NCI-H2227 (cell line): Measurements from ENCODE around the gene HIP1R.
A peak's percentile ranks its signal among the peaks of the same experiment; 100 is the strongest.
"Not testable (repeated sequence)": the region's sequence is repeated elsewhere in the genome, so short reads cannot be mapped to it uniquely, and the experiment has no call there.

ENCODE experiments used
- DNase-seq: peaks from one replicate; lab custom pipeline; 2025; ENCODE audit not compliant: unreplicated experiment; lab: John Stamatoyannopoulos, UW

Gene HIP1R

DNA sequence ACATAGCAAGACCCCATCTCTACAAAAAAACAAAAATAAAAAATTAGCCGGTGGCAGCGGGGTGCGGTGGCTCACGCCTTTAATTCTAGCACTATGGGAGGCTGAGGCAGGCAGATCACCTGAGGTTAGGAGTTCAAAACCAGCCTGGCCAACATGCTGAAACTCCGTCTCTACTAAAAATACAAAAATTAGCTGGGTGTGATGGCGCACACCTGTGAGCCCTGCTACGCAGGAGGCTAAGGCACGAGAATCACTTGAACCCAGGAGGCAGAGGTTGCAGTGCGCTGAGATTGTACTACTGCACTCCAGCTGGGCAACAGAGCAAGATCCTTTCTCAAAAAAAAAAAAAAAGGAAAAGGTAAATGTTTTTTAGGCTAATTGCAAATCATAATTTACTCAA is 57.5 kb downstream of the HIP1R start:
- DNase-seq = not testable (repeated sequence)

- no peak for DNase-seq
These were observed 58.2 kb downstream of the HIP1R start for GRCh38 chr12:122893208-122894153.

DNA sequence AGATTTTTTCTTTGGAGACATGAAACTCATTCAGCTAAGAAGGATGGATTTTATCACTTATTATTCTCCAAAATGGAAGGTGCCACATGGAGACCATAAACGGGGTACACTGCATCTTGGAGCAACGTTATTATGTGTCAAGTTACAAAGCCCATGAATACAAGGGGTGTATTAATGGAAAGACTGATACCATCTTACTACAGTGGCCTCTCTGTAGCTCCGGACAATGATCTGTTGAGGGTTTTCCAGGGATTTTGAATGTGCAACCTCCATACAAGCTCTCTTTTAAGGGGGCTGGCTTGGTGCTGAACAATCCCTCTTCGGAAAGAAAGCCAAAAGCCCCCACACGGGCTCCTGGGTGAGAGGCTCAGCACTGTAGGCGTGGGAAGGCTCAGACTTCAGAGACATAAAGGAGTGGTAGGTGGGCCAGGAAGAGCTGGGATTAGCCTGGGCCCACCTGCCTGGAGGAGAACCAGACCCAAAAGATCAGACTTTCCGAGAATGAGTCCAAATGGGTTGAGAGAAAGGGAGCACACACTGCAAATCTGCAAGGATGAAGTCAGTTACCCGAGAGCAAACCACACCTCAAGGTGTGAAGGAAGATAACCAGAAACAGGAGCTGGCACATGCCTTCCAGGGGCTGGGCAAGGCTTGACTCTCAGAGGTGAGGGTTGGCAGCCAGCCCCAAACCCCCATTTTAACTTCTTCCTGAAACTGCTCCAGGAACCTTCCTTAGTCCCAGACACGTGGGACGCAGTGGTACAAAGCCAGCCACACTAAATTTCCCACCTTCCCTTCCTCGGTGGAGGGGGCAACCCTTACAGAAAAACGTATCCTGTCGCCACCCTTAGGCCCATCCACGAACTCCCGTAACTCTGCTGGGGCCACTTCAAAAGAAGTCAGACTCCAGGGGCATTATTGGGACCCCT is 59.2 kb downstream of the HIP1R start:
- no peak for DNase-seq

DNA sequence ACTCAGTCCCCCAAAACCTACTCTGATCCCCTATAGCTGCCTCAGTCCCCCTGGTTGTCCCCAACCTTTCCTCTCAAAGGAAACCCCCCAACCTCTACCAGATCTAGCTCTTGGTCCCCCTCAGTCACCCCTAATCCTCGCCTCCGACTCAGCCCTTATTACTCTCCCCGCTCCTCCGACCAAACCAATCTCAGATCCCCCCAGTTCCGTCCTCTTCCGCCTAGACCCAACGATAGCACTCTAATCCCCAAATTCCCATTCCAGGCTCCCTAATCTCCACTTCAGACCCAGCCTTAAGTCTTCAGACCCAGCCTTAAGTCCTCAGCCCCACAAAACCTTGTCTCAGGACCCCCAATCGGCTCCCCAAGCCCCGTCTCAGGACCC is 60.1 kb downstream of the HIP1R start:
- no peak for DNase-seq

DNA sequence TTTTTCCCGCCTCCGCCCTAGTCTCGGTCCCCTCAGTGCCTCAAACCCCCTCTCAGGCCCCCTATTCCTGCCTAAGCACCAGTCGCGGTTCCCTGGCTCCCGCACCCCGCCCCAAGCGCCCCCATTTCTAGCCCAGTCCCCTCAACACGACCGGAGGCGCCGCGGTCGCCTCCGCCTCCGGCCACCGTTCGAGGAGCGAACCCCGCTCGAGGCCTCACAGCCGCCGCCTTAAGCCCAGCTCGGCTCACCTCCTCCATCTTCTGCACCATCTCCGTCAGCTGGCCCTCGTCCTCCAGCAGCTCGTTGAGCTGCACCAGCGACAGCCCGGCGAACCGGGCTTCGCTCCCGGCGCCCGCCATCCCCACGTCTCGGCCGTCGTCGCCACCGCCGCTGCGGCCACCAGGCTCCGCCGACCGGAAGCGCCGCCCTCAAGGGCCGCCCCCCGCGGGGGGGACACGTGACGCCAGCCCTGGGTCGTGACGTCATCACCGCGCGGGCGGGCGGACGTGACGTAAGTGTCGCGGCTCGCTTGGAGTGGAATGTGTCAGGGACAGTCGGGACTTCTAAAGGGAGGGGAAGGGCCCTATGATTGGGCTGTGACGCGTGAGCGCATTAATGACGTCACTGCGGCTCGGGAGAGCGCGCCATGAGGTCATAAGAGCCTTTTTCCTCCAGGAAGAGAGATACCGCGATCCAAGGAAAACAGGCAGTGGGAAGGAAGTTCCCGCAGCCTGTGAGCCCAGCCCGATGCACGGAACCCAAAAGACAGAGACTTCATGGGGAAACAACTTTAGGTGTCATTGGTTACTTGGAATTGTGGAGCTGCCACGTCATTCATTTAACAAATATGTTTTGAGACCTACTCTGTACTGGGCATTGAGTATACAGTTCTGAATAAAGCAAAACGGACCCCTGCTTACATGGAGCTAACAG is 60.7 kb downstream of the HIP1R start, which contains the start of gene VPS37B:
VPS37B (minus strand) TSS at position 421 of the 933 bp plus-strand sequence; CDS start at position 359, 62 bp downstream.
- peak; percentile 96 for DNase-seq

DNA sequence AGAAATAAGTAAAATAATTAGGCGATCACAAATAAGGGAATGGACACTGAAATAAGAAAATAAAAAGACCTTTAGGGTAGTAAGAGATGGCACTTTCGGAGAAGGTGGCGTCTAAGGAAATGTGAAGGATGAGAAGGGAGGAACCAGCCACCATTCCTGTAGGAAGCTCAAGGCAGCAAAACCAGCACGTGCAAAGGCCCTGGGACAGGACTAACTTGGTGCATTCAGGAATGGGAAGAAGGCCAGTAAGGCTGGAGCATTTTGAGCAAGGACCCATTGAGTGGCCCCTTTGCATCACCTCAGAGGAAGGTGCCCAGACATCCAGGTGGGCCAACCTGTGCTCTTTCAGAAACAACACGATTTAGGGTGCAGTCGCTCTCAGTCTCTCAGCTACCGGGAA is 61.4 kb downstream of the HIP1R start:
- no peak for DNase-seq

DNA sequence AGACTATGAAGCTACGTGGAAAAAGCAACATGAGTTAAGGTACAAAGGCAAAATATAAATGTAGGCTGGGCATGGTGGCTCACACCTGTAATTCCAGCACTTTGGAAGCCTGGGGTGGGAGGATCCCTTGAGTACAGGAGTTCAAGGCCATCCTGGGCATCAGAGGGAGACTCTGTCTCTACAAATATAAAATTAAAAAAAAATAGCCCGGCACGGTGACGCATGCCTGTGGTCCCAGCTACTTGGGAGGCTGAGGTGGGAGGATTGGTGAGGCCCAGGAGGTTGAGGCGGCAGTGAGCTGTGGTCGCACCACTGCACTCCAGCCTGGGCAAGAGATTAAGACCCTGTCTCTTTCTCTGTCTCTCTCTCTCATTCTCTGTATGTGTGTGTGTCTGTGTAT is 64.6 kb downstream of the HIP1R start:
- DNase-seq = no peak

DNA sequence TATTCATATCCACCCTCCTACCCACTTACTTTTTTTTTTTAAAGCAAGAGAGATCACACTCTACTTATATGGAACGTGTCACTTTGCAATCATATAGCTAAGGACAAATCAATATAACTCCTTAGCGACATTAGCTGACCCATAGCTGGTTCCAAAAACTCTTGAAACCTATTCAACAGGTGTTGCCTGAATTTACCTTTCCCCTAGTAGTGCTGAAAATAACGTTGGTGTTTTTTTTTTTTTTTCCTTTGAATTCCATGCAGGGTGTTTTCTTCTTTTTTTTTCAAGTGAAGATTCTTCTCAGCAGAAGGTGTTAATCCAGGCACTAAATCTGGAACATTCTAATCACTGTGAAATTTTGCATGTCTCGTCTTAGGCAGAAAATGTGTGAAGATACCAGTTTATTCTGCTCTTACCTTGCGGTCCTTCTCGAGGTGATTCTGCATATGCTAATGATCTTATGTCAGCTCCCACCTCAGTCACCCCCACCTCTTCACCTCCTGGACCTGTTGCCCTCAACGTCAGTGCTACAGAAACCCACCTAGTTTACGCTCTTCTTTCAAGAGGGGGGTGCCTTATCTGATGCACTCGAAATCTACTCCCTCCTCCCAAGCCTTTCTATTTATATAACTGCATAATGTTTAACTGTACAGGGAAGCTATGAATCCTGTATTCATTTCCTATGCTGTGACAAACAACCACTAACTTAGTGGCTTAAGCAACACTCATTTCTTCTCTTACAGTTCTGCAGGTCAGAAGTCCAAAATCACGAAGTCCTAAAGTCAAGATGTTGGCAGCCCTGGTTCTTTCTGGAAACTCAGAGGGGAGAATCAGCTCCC is 67.8 kb downstream of the HIP1R start:
- no peak for DNase-seq

DNA sequence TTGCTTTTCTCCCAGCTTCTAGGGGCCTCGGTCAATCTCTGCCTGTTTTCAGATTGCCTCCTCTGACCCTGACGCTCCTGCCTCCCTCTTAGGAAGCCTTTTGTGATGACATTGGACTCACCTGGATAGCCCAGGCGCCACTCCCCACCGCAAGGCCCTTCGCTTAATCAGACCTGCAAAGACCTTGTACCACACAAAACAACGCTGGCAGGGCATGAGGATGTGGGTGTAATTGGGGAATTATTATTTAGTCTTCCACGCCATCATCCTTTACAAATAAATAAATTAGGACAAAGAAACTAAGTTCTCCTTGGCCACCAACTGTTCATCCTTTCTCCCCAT is 68.4 kb downstream of the HIP1R start:
- DNase-seq = no peak

- not testable (repeated sequence) for DNase-seq
These were observed 70.0 kb downstream of the HIP1R start for GRCh38 chr12:122905258-122905657.

- no peak for DNase-seq
These were observed 73.7 kb downstream of the HIP1R start for GRCh38 chr12:122908915-122909314.

DNA sequence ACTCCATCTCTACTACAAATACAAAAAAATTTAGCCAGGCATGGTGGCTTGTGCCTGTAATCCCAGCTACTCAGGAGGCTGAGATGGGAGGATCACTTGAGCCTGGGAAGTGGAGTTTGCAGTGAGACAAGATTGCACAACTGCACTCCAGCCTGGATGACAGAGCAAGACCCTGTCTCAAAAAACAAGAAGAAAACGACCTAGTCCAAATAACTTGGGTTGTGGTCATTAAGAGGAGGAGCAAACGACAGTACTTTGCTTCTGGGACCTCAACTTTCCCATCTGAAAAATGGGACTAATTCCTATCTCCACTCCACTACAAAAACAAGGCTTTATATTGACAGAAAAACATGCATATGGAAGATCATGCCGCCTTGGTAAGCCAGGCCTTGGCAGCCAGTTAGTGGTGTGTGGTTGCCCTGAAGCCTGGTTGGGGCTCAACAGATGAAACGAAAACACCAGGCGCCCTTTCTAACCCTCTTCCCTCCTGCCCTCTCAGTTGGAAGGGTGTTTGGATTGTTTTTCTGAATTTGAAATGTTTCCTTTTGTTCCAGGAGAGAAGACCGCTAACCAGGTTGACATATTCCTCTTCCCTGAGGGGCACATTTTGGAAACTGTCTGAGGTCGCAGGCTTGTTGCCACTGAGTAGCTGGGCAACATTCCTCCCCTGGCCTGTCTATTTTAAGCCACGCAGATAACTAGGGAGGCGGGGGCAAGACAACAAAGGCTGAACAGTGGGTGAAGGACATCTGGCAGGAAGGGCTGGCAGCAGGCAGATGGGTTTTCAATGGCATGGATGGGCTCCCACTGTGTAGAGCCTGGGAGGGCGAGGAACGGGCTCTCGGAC is 74.4 kb downstream of the HIP1R start:
- peak; percentile 79 for DNase-seq
